ENCODE measurements around the gene PPFIA1.

Gene PPFIA1

DNA sequence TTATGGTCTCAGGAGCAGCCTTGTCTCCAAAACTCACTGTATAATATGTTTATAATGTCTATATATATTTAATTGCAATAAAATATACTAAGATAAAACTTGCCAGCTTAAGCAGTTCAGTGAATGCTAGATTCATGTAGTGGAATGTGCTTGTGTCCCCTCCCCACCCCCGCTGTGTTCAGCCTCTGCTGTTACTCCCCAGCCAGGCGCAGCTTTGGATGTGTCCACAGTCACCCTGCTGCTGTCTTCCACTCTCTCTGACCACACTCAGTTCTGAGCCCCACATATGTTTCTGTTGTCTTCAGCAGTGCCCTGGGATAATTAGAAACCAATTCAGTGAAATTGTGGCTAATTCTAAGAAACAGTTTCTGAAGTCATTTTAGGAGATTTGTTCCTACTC, 52.2 kb downstream of the PPFIA1 start:
- TF ChIP-seq, protein P1, sequence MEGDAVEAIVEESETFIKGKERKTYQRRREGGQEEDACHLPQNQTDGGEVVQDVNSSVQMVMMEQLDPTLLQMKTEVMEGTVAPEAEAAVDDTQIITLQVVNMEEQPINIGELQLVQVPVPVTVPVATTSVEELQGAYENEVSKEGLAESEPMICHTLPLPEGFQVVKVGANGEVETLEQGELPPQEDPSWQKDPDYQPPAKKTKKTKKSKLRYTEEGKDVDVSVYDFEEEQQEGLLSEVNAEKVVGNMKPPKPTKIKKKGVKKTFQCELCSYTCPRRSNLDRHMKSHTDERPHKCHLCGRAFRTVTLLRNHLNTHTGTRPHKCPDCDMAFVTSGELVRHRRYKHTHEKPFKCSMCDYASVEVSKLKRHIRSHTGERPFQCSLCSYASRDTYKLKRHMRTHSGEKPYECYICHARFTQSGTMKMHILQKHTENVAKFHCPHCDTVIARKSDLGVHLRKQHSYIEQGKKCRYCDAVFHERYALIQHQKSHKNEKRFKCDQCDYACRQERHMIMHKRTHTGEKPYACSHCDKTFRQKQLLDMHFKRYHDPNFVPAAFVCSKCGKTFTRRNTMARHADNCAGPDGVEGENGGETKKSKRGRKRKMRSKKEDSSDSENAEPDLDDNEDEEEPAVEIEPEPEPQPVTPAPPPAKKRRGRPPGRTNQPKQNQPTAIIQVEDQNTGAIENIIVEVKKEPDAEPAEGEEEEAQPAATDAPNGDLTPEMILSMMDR (IDR thresholded peaks at IDR 0.05) = no peak

DNA sequence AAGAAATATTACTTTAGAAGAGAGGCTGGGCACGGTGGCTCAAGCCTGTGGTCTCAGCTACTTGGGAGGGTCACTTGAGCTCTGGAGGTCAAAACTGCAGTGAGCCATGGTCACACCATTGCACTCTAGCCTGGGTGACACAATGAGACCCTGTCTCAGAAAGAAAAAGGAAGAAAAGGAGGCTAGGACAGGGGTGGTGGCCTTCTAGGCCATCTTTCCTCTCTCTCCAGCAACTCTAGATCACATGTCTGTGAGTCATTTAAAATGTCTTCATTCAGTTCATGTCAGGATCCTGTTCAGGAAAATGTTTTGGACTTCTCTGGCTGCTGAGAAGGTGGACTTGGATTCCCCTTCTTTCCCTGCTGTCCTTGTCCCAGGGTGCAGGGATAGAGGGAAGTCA, 53.3 kb downstream of the PPFIA1 start:
- TF ChIP-seq, protein P1 (IDR thresholded peaks at IDR 0.05) = no peak

DNA sequence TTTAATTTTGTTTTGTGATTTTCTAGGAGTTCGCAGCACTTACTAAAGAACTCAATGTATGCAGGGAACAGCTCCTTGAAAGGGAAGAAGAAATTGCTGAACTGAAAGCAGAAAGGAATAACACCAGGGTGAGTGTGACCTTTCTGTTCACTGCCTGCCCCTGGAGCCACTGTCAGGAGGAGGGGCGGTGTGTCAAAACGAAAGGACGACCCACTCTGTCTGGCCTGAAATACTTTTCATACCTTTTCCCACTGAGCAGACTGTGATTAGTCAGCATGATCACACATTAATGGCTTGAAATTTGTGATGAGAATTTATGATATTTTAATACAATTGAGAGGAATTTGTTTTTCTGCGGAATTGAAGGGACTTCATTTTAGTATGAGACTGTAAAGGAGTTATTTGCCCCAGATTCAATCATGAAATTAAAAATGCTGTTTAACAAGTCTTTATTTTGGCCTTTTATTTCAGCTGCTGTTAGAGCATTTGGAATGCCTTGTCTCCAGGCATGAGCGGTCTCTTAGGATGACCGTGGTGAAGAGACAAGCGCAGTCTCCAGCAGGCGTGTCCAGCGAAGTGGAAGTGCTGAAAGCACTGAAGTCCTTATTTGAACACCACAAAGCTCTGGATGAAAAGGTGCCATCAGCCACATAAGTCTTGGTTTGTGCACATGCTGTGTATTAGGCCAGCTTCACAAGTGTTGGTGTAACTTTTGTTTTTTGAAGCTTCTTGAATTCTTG, 54.1 kb downstream of the PPFIA1 start:
- TF ChIP-seq, protein P1 (IDR thresholded peaks at IDR 0.05) = no peak

DNA sequence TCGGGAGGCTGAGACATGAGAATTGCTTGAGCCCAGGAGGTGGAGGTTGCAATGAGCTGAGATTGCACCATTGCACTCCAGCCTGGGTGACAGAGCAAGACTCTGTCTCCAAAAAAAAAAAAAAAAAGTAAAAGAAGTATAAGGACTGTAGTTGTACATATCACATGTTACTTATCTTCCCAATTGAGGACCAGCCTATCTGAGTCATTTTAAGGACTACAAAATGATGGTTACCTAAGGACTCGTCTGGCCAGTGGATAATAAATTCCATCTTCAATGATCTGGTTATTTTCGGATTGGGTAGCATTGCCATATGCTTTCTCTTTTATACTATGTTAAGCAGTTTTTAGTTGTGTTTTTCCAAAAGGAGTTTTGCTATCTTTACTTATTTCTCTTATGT, 55.3 kb downstream of the PPFIA1 start:
- TF ChIP-seq, protein P1 (IDR thresholded peaks at IDR 0.05) = no peak

DNA sequence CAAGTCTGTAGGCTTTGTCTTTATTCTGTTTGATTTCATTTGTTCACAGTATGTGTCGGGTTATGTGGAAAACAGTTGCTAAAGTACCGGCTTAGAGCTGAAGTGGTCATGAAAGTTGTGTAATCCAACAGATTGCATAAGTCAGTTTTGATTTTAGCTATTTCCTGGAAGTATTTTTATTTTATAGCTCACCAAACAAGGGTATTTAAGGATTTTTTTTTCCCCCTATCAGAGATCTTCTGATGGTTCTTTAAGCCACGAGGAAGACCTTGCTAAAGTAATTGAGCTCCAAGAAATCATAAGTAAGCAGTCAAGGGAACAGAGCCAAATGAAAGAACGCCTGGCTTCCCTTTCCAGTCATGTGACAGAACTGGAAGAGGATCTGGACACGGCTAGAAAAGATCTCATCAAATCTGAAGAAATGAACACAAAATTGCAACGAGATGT, 55.9 kb downstream of the PPFIA1 start:
- TF ChIP-seq, protein P1 (IDR thresholded peaks at IDR 0.05) = no peak

DNA sequence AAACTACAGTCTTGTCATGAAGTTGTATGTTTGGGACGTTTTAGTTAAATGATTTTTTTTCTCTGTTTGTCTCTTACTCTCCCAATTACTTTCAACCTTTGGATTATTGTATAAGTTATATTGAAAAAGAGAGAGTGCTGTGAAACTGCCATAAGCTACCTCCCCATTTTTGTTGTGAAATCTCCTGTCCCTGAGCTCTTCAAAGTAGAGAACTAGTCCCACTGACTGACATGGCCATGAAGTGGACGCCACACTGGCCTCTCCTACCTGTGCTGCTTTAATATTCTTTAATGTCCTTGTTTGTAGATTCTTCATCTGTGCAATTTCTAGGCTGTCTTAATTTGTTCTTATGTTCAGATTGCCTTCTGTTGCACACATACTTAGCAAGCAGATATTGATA, 56.3 kb downstream of the PPFIA1 start:
- TF ChIP-seq, protein P1 (IDR thresholded peaks at IDR 0.05) = no peak

DNA sequence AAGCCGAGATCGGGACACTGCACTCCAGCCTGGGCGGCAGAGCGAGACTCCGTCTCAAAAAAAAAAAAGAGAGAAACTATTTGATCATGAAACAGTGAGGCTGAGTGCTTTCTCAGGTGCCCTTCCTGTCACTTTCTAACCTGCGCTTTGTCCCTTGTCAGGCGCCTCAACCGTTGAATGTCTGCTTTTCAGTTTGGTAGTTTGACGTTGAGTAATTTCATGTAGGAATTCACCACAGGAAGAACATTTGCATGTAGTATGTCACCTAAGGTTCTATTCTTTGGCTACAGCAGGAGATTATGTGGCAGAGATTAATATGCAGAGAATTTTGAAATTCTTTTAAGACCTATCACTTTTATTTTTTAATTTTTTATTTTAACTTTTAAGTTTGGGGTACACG, 57.2 kb downstream of the PPFIA1 start:
- TF ChIP-seq, protein P1 (IDR thresholded peaks at IDR 0.05) = no peak

DNA sequence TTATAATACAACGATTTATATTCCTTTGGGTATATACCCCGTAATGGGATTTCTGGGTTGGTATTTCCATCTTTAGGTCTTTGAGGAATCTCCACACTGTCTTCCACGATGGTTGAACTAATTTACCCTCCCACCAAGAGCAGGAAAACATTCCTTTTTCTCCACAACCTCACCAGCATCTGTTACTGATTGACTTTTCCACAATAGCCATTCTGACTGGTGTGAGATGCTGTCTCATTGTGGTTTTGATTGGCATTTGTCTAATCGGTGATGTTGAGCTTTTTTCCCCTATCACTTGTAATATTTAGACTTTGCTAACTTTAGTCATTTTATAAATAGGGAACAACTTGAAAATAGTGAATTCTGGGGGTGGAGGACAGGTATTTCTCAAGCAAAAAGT, 58.1 kb downstream of the PPFIA1 start:
- TF ChIP-seq, protein P1 (IDR thresholded peaks at IDR 0.05) = no peak
